Kidney (tissue), 22 donors: ENCODE results near the gene GALNT8. TPM values are rescaled to one million over a fixed set of nuclear protein-coding genes. Genes with fewer than 3 reads are reported as not detected.

ENCODE experiments used
- DNase-seq, 5 donors: peaks; one replicate each; pipeline ENCODE4 v3.0.0-alpha.2; 2013 to 2020
- FAIRE-seq: peaks from 2 replicates; lab custom pipeline; 2012; peaks lifted over from hg19 to GRCh38; lab: Jason Lieb, UNC
- H3K27ac ChIP-seq, 2 donors: one replicate each; pipeline ENCODE4 v1.7.0; 2013; ENCODE audit warnings: low read depth in 2 of 2, low read length in 2 of 2, inconsistent platforms in 1 of 2
- H3K27me3 ChIP-seq: one replicate; pipeline ENCODE4 v1.7.1; 2013; ENCODE audit warnings: low read length, inconsistent platforms; ENCODE audit not compliant: control insufficient read depth, insufficient read depth
- H3K36me3 ChIP-seq, 3 donors: one replicate each; pipeline versions ENCODE4 v1.7.0 to v1.7.1; 2013; ENCODE audit warnings: low read length in 3 of 3, control low read depth in 1 of 3, inconsistent platforms in 1 of 3; ENCODE audit not compliant: insufficient read depth in 3 of 3, control insufficient read depth in 2 of 3
- H3K4me1 ChIP-seq, 3 donors: one replicate each; pipeline versions ENCODE4 v1.7.0 to v1.7.1; 2013; ENCODE audit warnings: low read length in 3 of 3, inconsistent platforms in 1 of 3, low read depth in 1 of 3; ENCODE audit not compliant: control insufficient read depth in 2 of 3, insufficient read depth in 2 of 3
- H3K4me3 ChIP-seq, 3 donors: one replicate each; pipeline versions ENCODE4 v1.7.0 to v1.8.1; 2013; ENCODE audit warnings: low read length in 3 of 3, control low read depth in 1 of 3, inconsistent platforms in 1 of 3
- H3K9ac ChIP-seq, 3 donors: one replicate each; pipeline versions ENCODE4 v1.7.0 to v1.7.1; 2013; ENCODE audit warnings: low read length in 3 of 3, control low read depth in 1 of 3, inconsistent platforms in 1 of 3
- H3K9me3 ChIP-seq, 3 donors: one replicate each; pipeline versions ENCODE4 v1.7.0 to v1.7.1; 2013; ENCODE audit warnings: low read length in 3 of 3, control low read depth in 1 of 3, inconsistent platforms in 1 of 3; ENCODE audit not compliant: control insufficient read depth in 2 of 3, insufficient read depth in 1 of 3
- CTCF ChIP-seq: IDR thresholded peaks from 3 replicates; pipeline ENCODE4 v1.5.1; 2012; ENCODE audit warnings: mild to moderate bottlenecking, moderate library complexity, borderline replicate concordance; ENCODE audit not compliant: insufficient read depth; ENCODE audit errors: extremely low read depth
- intact Hi-C: fragments of 100-400 bp; cut with DNase I; formaldehyde crosslinking; loops from one replicate; pipeline ENCODE4 v1.11.1; 2022
- long read RNA-seq, 10 donors: library from polyadenylated mRNA in 1 of 10; unstranded in 1 of 10; transcript quantifications; one replicate each; pipeline ENCODE4 v2.0.0 and lab custom pipeline, GENCODE V29; 2021 to 2026
- polyA plus RNA-seq: library from polyadenylated mRNA; stranded (reverse); fragments of 350-450 nt; fragmentation: Illumina TruSeq; extraction: RNeasy Lipid Tissue Mini Kit (QIAGEN cat#74804); gene quantifications from one replicate; pipeline ENCODE4 v1.2.3, GENCODE V29; 2014; ENCODE audit warnings: low read depth, low replicate concordance; ENCODE audit not compliant: insufficient read depth
- total RNA-seq: library from RNA; stranded (reverse); fragmentation: NEBNext Ultra II Directional; extraction: Animal tissue kit (Norgen Biotek cat#: 25700); gene quantifications from one replicate; pipeline ENCODE4 v1.2.1, GENCODE V29; 2021
- donor health status: control.
- donor health status: control.
- donor health status: control.
- donor health status: control.
- donor health status: control.
- donor health status: DM: yes; HTN: yes; CAD: no.
- donor health status: Normal renal cell carcinoma (clear cell type).

Gene GALNT8
- 0.25 TPM for total RNA-seq
- 1.4 TPM for polyA plus RNA-seq
- long read RNA-seq, donor 1: 0 reads
- long read RNA-seq, donor 2: 0 reads
- long read RNA-seq, donor 3: 0 reads
- long read RNA-seq, donor 4, full-length matches to known transcripts: 1 of 1 reads
- long read RNA-seq, donor 4, partial matches to known transcripts: 0 of 1 reads
- long read RNA-seq, donor 4, other reads (novel, unspliced or antisense): 0 of 1 reads
- long read RNA-seq, donor 5: 0 reads
- long read RNA-seq, donor 6: 0 reads
- long read RNA-seq, donor 7: 0 reads
- long read RNA-seq, donor 8: 0 reads
- long read RNA-seq, donor 9: 0 reads
- long read RNA-seq, donor 10: 0 reads

GRCh38 chr12:4719821-4720636, at the start of gene GALNT8:
TSS of gene GALNT8 (plus strand) at chr12:4720400. CDS start at chr12:4720678, 278 bp downstream.
- H3K9ac ChIP-seq: no peak within 1 kb of the TSS
- no peak for FAIRE-seq

DNA sequence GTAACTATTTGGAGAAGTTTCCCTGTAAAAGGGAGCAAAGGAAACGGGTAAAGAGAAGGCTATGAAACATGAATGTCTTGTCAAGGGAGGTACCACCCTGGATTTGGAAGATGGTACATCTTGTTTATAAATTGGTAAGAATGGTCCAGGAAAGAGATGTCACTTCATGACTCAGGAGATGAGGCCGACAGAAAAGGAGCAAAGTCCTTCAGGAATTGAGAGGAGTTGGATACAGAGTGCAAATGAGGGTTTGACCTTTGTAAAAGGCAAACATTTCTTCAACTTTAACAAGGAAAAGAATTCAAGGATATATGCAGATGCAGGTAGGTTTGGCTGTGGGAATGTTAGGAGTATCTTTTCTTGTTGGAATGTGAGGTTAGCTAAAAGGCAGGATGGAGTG, 40.5 kb upstream of the GALNT8 start:
- H3K27me3 ChIP-seq: no peaks in the 10 kb centered on the region
- FAIRE-seq (no peak), DNase-seq (no peak)
- no peak overlapping the region for H3K4me3 ChIP-seq
- H3K9me3 ChIP-seq: no peaks in the 10 kb centered on the region
- no peak overlapping the region for H3K9ac ChIP-seq
- no peaks in the 10 kb centered on the region for H3K4me1 ChIP-seq
- H3K27ac ChIP-seq: no peak overlapping the region
- peaks cover 0 to 14% (median 9%) of the 10 kb centered on the region in 3 donors for H3K36me3 ChIP-seq
- intact Hi-C loops: no loop called here
- no peak for TF ChIP-seq CTCF

More at GRCh38 chr12:4719821-4720636, at the start of gene GALNT8:
- Histone ChIP-seq H3K36me3 (no peaks in the 10 kb centered on the region), H3K4me1 (no peaks in the 10 kb centered on the region), H3K4me3 (no peak within 1 kb of the TSS), H3K27me3 (no peaks in the 10 kb centered on the region), H3K9me3 (no peaks in the 10 kb centered on the region), H3K27ac (no peak within 1 kb of the TSS)
- TF ChIP-seq CTCF: no peak
- intact Hi-C loops: no loop called here
- no peak for DNase-seq

DNA sequence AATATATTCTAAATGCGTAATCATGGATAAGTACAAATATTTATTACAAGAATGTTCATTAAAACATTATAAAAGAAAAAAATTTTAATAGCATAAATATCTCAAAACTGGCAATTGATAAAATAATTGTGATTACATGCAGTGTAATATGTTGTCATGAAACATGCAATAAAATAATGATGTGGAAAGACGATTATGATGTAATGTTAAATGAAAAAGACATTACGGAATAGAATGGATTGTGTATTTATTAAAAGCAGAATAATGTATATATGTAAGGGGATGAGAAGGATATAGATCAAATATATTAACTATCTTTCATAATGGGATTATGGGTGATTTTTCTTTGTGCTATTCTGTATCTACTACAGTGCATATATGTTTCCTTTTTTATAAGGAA, 38.5 kb upstream of the GALNT8 start:
- Histone ChIP-seq H3K27me3 (no peaks in the 10 kb centered on the region), H3K27ac (no peak overlapping the region), H3K9ac (no peak overlapping the region), H3K9me3 (no peaks in the 10 kb centered on the region), H3K36me3 (peaks cover 0 to 20% (median 20%) of the 10 kb centered on the region in 3 donors), H3K4me1 (no peaks in the 10 kb centered on the region), H3K4me3 (no peak overlapping the region)
- no peak for DNase-seq
- FAIRE-seq: peak; percentile 84
- TF ChIP-seq CTCF: no peak
- intact Hi-C loops: no loop called here
